CD14-positive monocyte (primary cell): ENCODE data around the gene PPA2. TPM values are rescaled to one million over a fixed set of nuclear protein-coding genes. Genes with fewer than 3 reads are reported as not detected.

Experiments
- DNase-seq, 3 donors: peaks; one replicate each; pipeline ENCODE4 v3.0.0-alpha.2; 2011 to 2022
- H2AFZ ChIP-seq: 2 replicates; pipeline ENCODE4 v1.6.0; 2012; ENCODE audit warnings: mild to moderate bottlenecking, low read depth, low read length, inconsistent platforms; ENCODE audit not compliant: insufficient read depth, poor library complexity, severe bottlenecking
- H3K27ac ChIP-seq, 2 donors: 1 replicate in 1 of 2; 2 replicates in 1 of 2; pipeline ENCODE4 v1.5.1; 2012 to 2013; ENCODE audit warnings: low read length in 2 of 2, control low read depth in 1 of 2, inconsistent platforms in 1 of 2, low read depth in 1 of 2, mild to moderate bottlenecking in 1 of 2
- H3K27me3 ChIP-seq, 2 donors: one replicate each; pipeline versions ENCODE4 v1.6.0 to v1.6.1; 2011 to 2013; ENCODE audit warnings: low read length in 2 of 2; ENCODE audit not compliant: control insufficient read depth in 2 of 2, insufficient read depth in 2 of 2
- H3K36me3 ChIP-seq, 2 donors: replicated peaks in 1 of 2; 1 replicate in 1 of 2; 2 replicates in 1 of 2; pipeline versions ENCODE4 v1.5.1 to v1.6.1; 2012 to 2013; ENCODE audit warnings: low read length in 2 of 2, control low read depth in 1 of 2, inconsistent platforms in 1 of 2, mild to moderate bottlenecking in 1 of 2; ENCODE audit not compliant: insufficient read depth in 2 of 2, control insufficient read depth in 1 of 2
- H3K4me1 ChIP-seq, 2 donors: 1 replicate in 1 of 2; 2 replicates in 1 of 2; pipeline versions ENCODE4 v1.5.1 to v1.6.1; 2012 to 2013; ENCODE audit warnings: low read length in 2 of 2, control low read depth in 1 of 2, inconsistent platforms in 1 of 2, mild to moderate bottlenecking in 1 of 2, moderate library complexity in 1 of 2; ENCODE audit not compliant: insufficient read depth in 2 of 2, control insufficient read depth in 1 of 2
- H3K4me2 ChIP-seq: replicated peaks from 2 replicates; pipeline ENCODE3; 2012; ENCODE audit warnings: low read length, moderate library complexity, mild to moderate bottlenecking; ENCODE audit not compliant: poor library complexity, severe bottlenecking; ENCODE audit errors: extremely low read depth
- H3K4me3 ChIP-seq, 3 experiments: fragments of 200-600 bp in 1 of 3; sonication (generic) in 1 of 3; replicated peaks in 1 of 3; 1 replicate in 2 of 3; 2 replicates in 1 of 3; pipeline ENCODE4 v1.5.1; 2011 to 2013; ENCODE audit warnings: low read length in 3 of 3, mild to moderate bottlenecking in 3 of 3, control low read depth in 2 of 3, low read depth in 2 of 3, inconsistent platforms in 1 of 3, moderate library complexity in 1 of 3
- H3K79me2 ChIP-seq: 2 replicates; pipeline ENCODE4 v1.6.0; 2012; ENCODE audit warnings: mild to moderate bottlenecking, control low read depth, inconsistent platforms, low read length, moderate library complexity; ENCODE audit not compliant: insufficient read depth
- H3K9ac ChIP-seq: 2 replicates; pipeline ENCODE4 v1.6.0; 2017; ENCODE audit warnings: low read length, mild to moderate bottlenecking; ENCODE audit not compliant: insufficient read depth, poor library complexity, severe bottlenecking
- H3K9me3 ChIP-seq, 2 donors: replicated peaks in 1 of 2; 1 replicate in 1 of 2; 2 replicates in 1 of 2; pipeline versions ENCODE4 v1.5.1 to v1.6.1; 2012 to 2013; ENCODE audit warnings: low read length in 2 of 2, control low read depth in 1 of 2; ENCODE audit not compliant: control insufficient read depth in 1 of 2, insufficient read depth in 1 of 2
- H4K20me1 ChIP-seq: 2 replicates; pipeline ENCODE4 v1.6.0; 2012; ENCODE audit warnings: mild to moderate bottlenecking, low read length, control low read depth, moderate library complexity; ENCODE audit not compliant: insufficient read depth
- H3K27ac Mint-ChIP-seq, 7 donors: one replicate each; pipeline ENCODE4 v1.8.0; 2020; ENCODE audit warnings: mild to moderate bottlenecking in 7 of 7, mixed read lengths in 7 of 7, moderate library complexity in 6 of 7, inconsistent platforms in 2 of 7
- H3K27me3 Mint-ChIP-seq, 3 donors: one replicate each; pipeline ENCODE4 v1.8.0; 2021 to 2022; ENCODE audit warnings: low read depth in 3 of 3, mild to moderate bottlenecking in 3 of 3, mixed read lengths in 3 of 3, moderate library complexity in 3 of 3, inconsistent platforms in 1 of 3
- H3K36me3 Mint-ChIP-seq, 2 donors: one replicate each; pipeline ENCODE4 v1.8.0; 2020; ENCODE audit warnings: mixed read lengths in 2 of 2, inconsistent platforms in 1 of 2, mild to moderate bottlenecking in 1 of 2
- H3K4me1 Mint-ChIP-seq: one replicate; pipeline ENCODE4 v1.8.0; 2020; ENCODE audit warnings: mild to moderate bottlenecking, mixed read lengths
- H3K4me3 Mint-ChIP-seq, 2 donors: one replicate each; pipeline ENCODE4 v1.8.0; 2020; ENCODE audit warnings: mild to moderate bottlenecking in 2 of 2, mixed read lengths in 2 of 2, moderate library complexity in 1 of 2
- H3K9me3 Mint-ChIP-seq, 7 donors: one replicate each; pipeline ENCODE4 v1.8.0; 2020 to 2022; ENCODE audit warnings: mixed read lengths in 7 of 7, mild to moderate bottlenecking in 6 of 7, moderate library complexity in 6 of 7, inconsistent platforms in 2 of 7
- WGBS: methylation state at CpG from one replicate; pipeline ENCODE4 v1.1.5; 2013; ENCODE audit warnings: missing lambda C conversion rate; ENCODE audit not compliant: insufficient coverage; 5-methylcytosine and 5-hydroxymethylcytosine counted together
- intact Hi-C, 2 donors: fragments of 100-400 bp; cut with micrococcal nuclease; formaldehyde crosslinking; loops; one replicate each; pipeline versions ENCODE4 v1.15.0 to v1.15.1; 2023
- polyA plus RNA-seq, 3 donors: library from polyadenylated mRNA; depleted of rRNA in 1 of 3; unstranded in 2 of 3; stranded (reverse) in 1 of 3; fragments of 300-500 nt in 2 of 3; fragments of >200 nt in 1 of 3; fragmentation: Illumina TruSeq in 2 of 3; gene quantifications; 1 replicate in 2 of 3; 2 replicates in 1 of 3; pipeline ENCODE4 v1.2.3, GENCODE V29; 2012 to 2021
- TF ChIP-seq, protein P1 (sequence below): fragments of 200-600 bp; IDR thresholded peaks from one replicate; pipeline ENCODE4 v1.8.0; 2022; ENCODE audit warnings: antibody characterized with exemption, mild to moderate bottlenecking

PPA2 gene
- polyA plus RNA-seq, 3 donors = 24.8 to 128 (median 110) TPM

DNA sequence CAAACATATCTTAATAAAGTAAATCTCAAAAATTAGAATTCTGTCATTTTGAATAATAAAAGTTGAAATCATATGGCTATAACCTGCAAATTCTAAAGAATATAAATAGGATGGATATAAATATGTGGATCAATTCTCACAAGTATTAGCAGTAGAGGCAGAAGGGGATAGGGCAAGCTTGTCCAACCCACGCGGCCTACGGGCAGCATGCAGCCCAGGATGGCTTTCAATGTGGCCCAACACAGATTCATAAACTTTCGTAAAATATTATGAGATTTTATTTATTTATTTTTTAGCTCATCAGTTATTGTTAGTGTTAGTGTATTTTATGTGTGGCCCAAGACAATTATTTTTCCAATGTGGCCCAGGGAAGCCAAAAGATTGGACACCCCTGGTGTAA, 41.4 kb downstream of the PPA2 start:
- Histone ChIP-seq H3K4me1 (no peaks in the 10 kb centered on the region), H2AFZ (no peak overlapping the region), H3K4me2 (no peak overlapping the region), H3K9ac (no peak overlapping the region), H3K27me3 (no peaks in the 10 kb centered on the region), H3K9me3 (peaks cover 0 to 13% of the 10 kb centered on the region in 2 donors), H3K27ac (no peak overlapping the region), H3K36me3 (peaks cover 49 to 97% of the 10 kb centered on the region in 2 donors), H4K20me1 (no peaks in the 10 kb centered on the region), H3K79me2 (no peaks in the 10 kb centered on the region), H3K4me3 (no peak overlapping the region)
- TF ChIP-seq, protein P1, sequence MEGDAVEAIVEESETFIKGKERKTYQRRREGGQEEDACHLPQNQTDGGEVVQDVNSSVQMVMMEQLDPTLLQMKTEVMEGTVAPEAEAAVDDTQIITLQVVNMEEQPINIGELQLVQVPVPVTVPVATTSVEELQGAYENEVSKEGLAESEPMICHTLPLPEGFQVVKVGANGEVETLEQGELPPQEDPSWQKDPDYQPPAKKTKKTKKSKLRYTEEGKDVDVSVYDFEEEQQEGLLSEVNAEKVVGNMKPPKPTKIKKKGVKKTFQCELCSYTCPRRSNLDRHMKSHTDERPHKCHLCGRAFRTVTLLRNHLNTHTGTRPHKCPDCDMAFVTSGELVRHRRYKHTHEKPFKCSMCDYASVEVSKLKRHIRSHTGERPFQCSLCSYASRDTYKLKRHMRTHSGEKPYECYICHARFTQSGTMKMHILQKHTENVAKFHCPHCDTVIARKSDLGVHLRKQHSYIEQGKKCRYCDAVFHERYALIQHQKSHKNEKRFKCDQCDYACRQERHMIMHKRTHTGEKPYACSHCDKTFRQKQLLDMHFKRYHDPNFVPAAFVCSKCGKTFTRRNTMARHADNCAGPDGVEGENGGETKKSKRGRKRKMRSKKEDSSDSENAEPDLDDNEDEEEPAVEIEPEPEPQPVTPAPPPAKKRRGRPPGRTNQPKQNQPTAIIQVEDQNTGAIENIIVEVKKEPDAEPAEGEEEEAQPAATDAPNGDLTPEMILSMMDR = no peak
- no peak for DNase-seq
- no peak overlapping the region for H3K4me3 Mint-ChIP-seq
- intact Hi-C loops = no loop called here
- H3K36me3 Mint-ChIP-seq = peaks cover 70 to 71% of the 10 kb centered on the region in 2 donors
- H3K27me3 Mint-ChIP-seq = no peaks in the 10 kb centered on the region
- H3K27ac Mint-ChIP-seq = no peak overlapping the region
- H3K4me1 Mint-ChIP-seq = no peaks in the 10 kb centered on the region
- H3K9me3 Mint-ChIP-seq = peaks cover 12 to 21% (median 16%) of the 10 kb centered on the region in 7 donors
- WGBS = no CpG with 5 or more reads among the region's 4 CpGs

DNA sequence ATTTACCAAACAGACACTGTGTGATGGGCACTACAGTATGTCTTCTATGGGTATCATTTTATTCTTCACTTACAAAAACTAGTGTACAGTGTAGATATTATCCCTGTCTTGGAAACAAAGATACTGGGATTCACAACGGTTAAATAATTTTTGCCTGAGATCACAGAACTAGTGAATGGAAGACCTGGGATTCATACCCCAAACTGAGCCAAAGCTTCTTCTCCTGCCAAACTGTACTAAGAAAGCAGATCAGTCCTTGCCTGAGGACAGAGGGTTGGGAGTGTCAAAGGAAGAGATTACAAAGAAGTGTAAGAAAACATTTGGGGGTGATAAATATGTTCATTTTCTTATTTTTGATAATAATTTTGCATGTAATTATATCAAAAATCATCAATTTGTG, 43.1 kb downstream of the PPA2 start:
- intact Hi-C loops = no loop called here
- Mint-ChIP-seq H3K4me3 (no peak overlapping the region), H3K9me3 (peaks cover 12 to 20% (median 16%) of the 10 kb centered on the region in 7 donors), H3K27ac (no peak overlapping the region), H3K27me3 (no peaks in the 10 kb centered on the region), H3K4me1 (no peaks in the 10 kb centered on the region), H3K36me3 (peaks cover 70 to 71% of the 10 kb centered on the region in 2 donors)
- peaks cover 46 to 95% of the 10 kb centered on the region in 2 donors for H3K36me3 ChIP-seq
- peaks cover 9 to 16% of the 10 kb centered on the region in 2 donors for H3K9me3 ChIP-seq
- no peak overlapping the region for H3K27ac ChIP-seq
- H3K27me3 ChIP-seq = no peaks in the 10 kb centered on the region
- DNase-seq = no peak
- H4K20me1 ChIP-seq = no peaks in the 10 kb centered on the region
- no peak overlapping the region for H3K4me2 ChIP-seq
- no peaks in the 10 kb centered on the region for H3K4me1 ChIP-seq
- H3K79me2 ChIP-seq = no peaks in the 10 kb centered on the region
- no CpG with 5 or more reads among the region's 1 CpG for WGBS
- no peak overlapping the region for H3K9ac ChIP-seq
- TF ChIP-seq, protein P1 = no peak
- no peak overlapping the region for H3K4me3 ChIP-seq
- no peak overlapping the region for H2AFZ ChIP-seq
